K562 (cell line): ENCODE results near the gene PTH1R. TPM values are rescaled to one million over a fixed set of nuclear protein-coding genes. Genes with fewer than 3 reads are reported as not detected.

Experiments used
- BRCA1 ChIP-seq, 2 experiments: fragments of 450-650 bp in 1 of 2; sonication (generic) in 1 of 2; formaldehyde crosslinking in 1 of 2; IDR thresholded peaks; 2 replicates each; pipeline versions ENCODE4 v1.5.0 to v1.6.1; 2017 to 2020; ENCODE audit warnings: mild to moderate bottlenecking in 1 of 2, missing genetic modification reagents in 1 of 2
- ELF4 ChIP-seq: fragments of 450-650 bp; formaldehyde crosslinking; IDR thresholded peaks from 2 replicates; pipeline ENCODE4 v1.4.0; 2022; ENCODE audit warnings: missing genetic modification characterization
- HNRNPLL ChIP-seq: fragments of 200-400 bp; formaldehyde crosslinking; IDR thresholded peaks from 2 replicates; pipeline ENCODE4 v1.6.1; 2017; ENCODE audit warnings: low read length, low read depth, mild to moderate bottlenecking; ENCODE audit not compliant: poor library complexity, severe bottlenecking
- MED1 ChIP-seq: sonication (generic); formaldehyde crosslinking; IDR thresholded peaks from 2 replicates; pipeline ENCODE4 v1.8.1; 2023; ENCODE audit warnings: missing genetic modification reagents, borderline replicate concordance
- MGA ChIP-seq: fragments of 450-650 bp; IDR thresholded peaks from 2 replicates; pipeline ENCODE4 v1.6.1; 2016; ENCODE audit warnings: mild to moderate bottlenecking, moderate library complexity
- MXD1 ChIP-seq: fragments of 250-450 bp; sonication (Bioruptor Pico); IDR thresholded peaks from 2 replicates; pipeline ENCODE4 v1.8.0; 2021; ENCODE audit warnings: borderline replicate concordance, mild to moderate bottlenecking, moderate library complexity; ENCODE audit not compliant: poor library complexity, severe bottlenecking
- PRDM10 ChIP-seq: fragments of 450-650 bp; IDR thresholded peaks from 2 replicates; pipeline ENCODE4 v1.6.1; 2018; ENCODE audit not compliant: partially characterized antibody
- ZNF282 ChIP-seq: sonication (generic); formaldehyde crosslinking; IDR thresholded peaks from 2 replicates; pipeline ENCODE4 v1.8.1; 2023; ENCODE audit warnings: missing genetic modification reagents
- ZNF778 ChIP-seq: fragments of 450-650 bp; formaldehyde crosslinking; IDR thresholded peaks from 2 replicates; pipeline ENCODE4 v1.4.0; 2020; ENCODE audit warnings: mild to moderate bottlenecking, moderate library complexity
- polyA plus RNA-seq, 8 experiments: library from polyadenylated mRNA; depleted of rRNA in 4 of 8; stranded (reverse) in 5 of 8; unstranded in 3 of 8; fragments of >200 nt; fragmentation: Nextera tagmentation in 2 of 8; fragmentation: Illumina TruSeq in 1 of 8; extraction: Ambion mirVana in 2 of 8; extraction: Trizol in 1 of 8; gene quantifications; 2 replicates each; pipeline versions ENCODE4 v1.2.1 to v1.2.3, GENCODE V29; 2011 to 2014; ENCODE audit warnings: inconsistent platforms in 1 of 8, missing spikeins in 1 of 8
- total RNA-seq, 7 experiments: library from RNA; depleted of rRNA in 6 of 7; stranded (reverse); fragments of >200 nt in 6 of 7; fragmentation: Illumina TruSeq in 2 of 7; extraction: Trizol in 2 of 7; gene quantifications; 2 replicates each; pipeline versions ENCODE4 v1.2.1 to v1.2.3, GENCODE V29; 2011 to 2021; ENCODE audit warnings: low replicate concordance in 1 of 7

Gene PTH1R
- total and polyA plus RNA-seq, 9 of the 15 experiments (the other 6 are each of a cell fraction or from before 2014, with no cell fraction given): not detected

- TF ChIP-seq MGA (no peak), ELF4 (CRISPR knock-in tag) (0 out of 2 replicates have a peak, but pooled peaks have one; percentile 36), BRCA1 (IDR thresholded peaks at IDR 0.05) (no peak), BRCA1 (CRISPR knock-in tag; IDR thresholded peaks at IDR 0.05) (no peak), ZNF282 (CRISPR knock-in tag) (no peak), HNRNPLL (no peak), ZNF778 (CRISPR knock-in tag) (no peak), PRDM10 (no peak), MED1 (no peak), MXD1 (CRISPR knock-in tag) (no peak)
Observed at GRCh38 chr3:46935168-46935858, 57.8 kb downstream of the PTH1R start (continued).
